ENCODE data around the gene GCM1. TPM values are rescaled to one million over a fixed set of nuclear protein-coding genes. Genes with fewer than 3 reads are reported as not detected.

The GCM1 gene
- total RNA-seq, 1 donor from 2014 or later = 0.29 TPM

GRCh38 chr6:53090576-53090975, 58.1 kb downstream of the GCM1 start:
- POLR2A ChIA-PET = interaction anchor here (0.7 kb wide), 1 partner anchor 393 kb away, joined by 3 read pairs; no protein-coding TSS in a partner anchor
- no peaks in the 10 kb centered on the region for H3K4me1 Mint-ChIP-seq
- no peaks in the 10 kb centered on the region for H3K9me3 Mint-ChIP-seq
- intact Hi-C loops (cut with micrococcal nuclease) = no loop called here
- CTCF ChIA-PET = no interaction called here
- H3K36me3 Mint-ChIP-seq (ENCODE audit: low read depth) = peaks cover 86% of the 10 kb centered on the region
- no peak for ATAC-seq (ENCODE audit: low read depth)
- DNase-seq = no peak
- H3K27me3 Mint-ChIP-seq = no peaks in the 10 kb centered on the region
- no peak overlapping the region for H3K4me3 Mint-ChIP-seq
- TF ChIP-seq CTCF (IDR thresholded peaks at IDR 0.05) = no peak
- no peak overlapping the region for H3K27ac Mint-ChIP-seq

GRCh38 chr6:53089948-53090347, 58.7 kb downstream of the GCM1 start:
- ChIA-PET CTCF (no interaction called here), POLR2A (no interaction called here)
- Mint-ChIP-seq H3K27me3 (no peaks in the 10 kb centered on the region), H3K9me3 (no peaks in the 10 kb centered on the region), H3K36me3 (ENCODE audit: low read depth) (peaks cover 84% of the 10 kb centered on the region), H3K27ac (no peak overlapping the region), H3K4me1 (no peaks in the 10 kb centered on the region), H3K4me3 (no peak overlapping the region)
- no peak for TF ChIP-seq CTCF (IDR thresholded peaks at IDR 0.05)
- DNase-seq (no peak), ATAC-seq (ENCODE audit: low read depth) (no peak)
- intact Hi-C loops (cut with micrococcal nuclease) = no loop called here

GRCh38 chr6:53086302-53086701, 62.3 kb downstream of the GCM1 start:
- TF ChIP-seq CTCF (IDR thresholded peaks at IDR 0.05) = no peak
- Mint-ChIP-seq H3K4me1 (no peaks in the 10 kb centered on the region), H3K36me3 (ENCODE audit: low read depth) (peaks cover 80% of the 10 kb centered on the region), H3K27me3 (no peaks in the 10 kb centered on the region), H3K27ac (no peak overlapping the region), H3K4me3 (no peak overlapping the region), H3K9me3 (no peaks in the 10 kb centered on the region)
- CTCF ChIA-PET = no interaction called here
- DNase-seq (no peak), ATAC-seq (ENCODE audit: low read depth) (no peak)
- intact Hi-C loops (cut with micrococcal nuclease) = no loop called here
- POLR2A ChIA-PET = no interaction called here

- ATAC-seq (ENCODE audit: low read depth) (no peak), DNase-seq (no peak)
- TF ChIP-seq CTCF (IDR thresholded peaks at IDR 0.05) = no peak
- Mint-ChIP-seq H3K36me3 (ENCODE audit: low read depth) (peaks cover 70% of the 10 kb centered on the region), H3K27me3 (no peaks in the 10 kb centered on the region), H3K4me3 (no peak overlapping the region), H3K9me3 (no peaks in the 10 kb centered on the region), H3K27ac (no peak overlapping the region), H3K4me1 (no peaks in the 10 kb centered on the region)
- intact Hi-C loops (cut with micrococcal nuclease) = no loop called here
- CTCF ChIA-PET = no interaction called here
- POLR2A ChIA-PET = no interaction called here
These were observed 67.8 kb downstream of the GCM1 start for GRCh38 chr6:53080813-53081212.

Other genes with a start within 250 kb of the GCM1 start
- gene GSTA3, start 239.1 kb downstream of the GCM1 start, total RNA-seq = not detected in 2 replicates
- gene GSTA4, start 153.6 kb downstream of the GCM1 start, total RNA-seq = 3.3 and 4.4 TPM in 2 replicates
- gene CILK1, start 87.0 kb downstream of the GCM1 start, total RNA-seq = 6.8 and 7.6 TPM in 2 replicates
- 53.5 and 62.1 TPM in 2 replicates for gene FBXO9, start 83.4 kb downstream of the GCM1 start, total RNA-seq
- gene ELOVL5, start 200.1 kb upstream of the GCM1 start, total RNA-seq = 109 and 127 TPM in 2 replicates